Stimulated activated CD4-positive, alpha-beta T cell treated with anti-CD3 and anti-CD28 coated beads, Interleukin-1b, Interleukin-23, amount 100 ng/mL, for 1 hour (primary cell): ENCODE measurements around the gene LRCH4.
A peak's percentile ranks its signal among the peaks of the same experiment; 100 is the strongest.

ENCODE experiments used
- DNase-seq, 2 donors: peaks; one replicate each; pipeline ENCODE4 v3.0.0-alpha.2; 2020; ENCODE audit warnings: low read depth in 2 of 2

The LRCH4 gene, protein sequence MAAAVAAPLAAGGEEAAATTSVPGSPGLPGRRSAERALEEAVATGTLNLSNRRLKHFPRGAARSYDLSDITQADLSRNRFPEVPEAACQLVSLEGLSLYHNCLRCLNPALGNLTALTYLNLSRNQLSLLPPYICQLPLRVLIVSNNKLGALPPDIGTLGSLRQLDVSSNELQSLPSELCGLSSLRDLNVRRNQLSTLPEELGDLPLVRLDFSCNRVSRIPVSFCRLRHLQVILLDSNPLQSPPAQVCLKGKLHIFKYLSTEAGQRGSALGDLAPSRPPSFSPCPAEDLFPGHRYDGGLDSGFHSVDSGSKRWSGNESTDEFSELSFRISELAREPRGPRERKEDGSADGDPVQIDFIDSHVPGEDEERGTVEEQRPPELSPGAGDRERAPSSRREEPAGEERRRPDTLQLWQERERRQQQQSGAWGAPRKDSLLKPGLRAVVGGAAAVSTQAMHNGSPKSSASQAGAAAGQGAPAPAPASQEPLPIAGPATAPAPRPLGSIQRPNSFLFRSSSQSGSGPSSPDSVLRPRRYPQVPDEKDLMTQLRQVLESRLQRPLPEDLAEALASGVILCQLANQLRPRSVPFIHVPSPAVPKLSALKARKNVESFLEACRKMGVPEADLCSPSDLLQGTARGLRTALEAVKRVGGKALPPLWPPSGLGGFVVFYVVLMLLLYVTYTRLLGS

GRCh38 chr7:100585511-100586265, at the start of gene LRCH4:
Gene LRCH4, minus strand, starts transcription at chr7:100586129. Its CDS starts 29 bp downstream, at chr7:100586100.
- no peak for DNase-seq

DNA sequence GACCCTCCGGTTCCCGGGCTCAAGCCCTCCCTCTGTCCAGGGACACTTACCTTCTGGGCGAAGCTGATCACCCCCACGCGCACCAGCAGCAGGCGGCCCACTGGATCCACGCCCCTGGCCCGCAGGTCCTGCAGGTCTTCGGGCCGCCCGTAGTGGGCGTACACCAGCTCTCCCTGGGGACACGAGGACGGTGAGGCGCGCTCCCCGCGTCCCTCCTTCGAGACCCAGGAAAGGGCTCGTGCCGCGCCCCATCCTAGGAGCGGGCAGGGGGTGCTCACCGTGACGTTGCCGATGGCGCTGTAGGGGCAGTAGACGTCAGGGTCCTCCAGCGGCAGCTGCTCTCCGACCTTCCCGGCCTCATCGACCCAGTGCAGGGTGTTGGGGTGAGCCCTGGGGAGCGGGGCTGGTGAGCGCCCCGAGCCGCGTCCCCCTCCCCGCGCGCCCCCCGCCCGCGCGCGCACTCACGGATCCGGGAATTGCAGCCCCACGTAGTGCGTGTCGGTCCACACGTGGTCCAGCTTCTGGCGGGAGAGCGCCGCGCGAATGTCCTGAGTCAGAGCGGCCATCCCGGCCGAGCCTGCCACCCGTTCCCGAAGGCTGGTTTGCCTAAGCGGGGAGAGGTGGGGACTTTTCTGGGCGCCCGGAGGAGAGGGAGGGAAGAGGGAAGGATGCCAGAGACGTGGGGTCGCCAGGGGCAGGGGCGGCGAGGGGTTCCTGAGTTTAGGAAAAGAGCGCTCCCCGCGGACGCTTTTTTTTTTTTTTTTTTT, 47.2 kb upstream of the LRCH4 start:
- peak in 1 of 2 donors; percentile 31 for DNase-seq

GRCh38 chr7:100630066-100630465, 44.1 kb upstream of the LRCH4 start:
- no peak for DNase-seq

GRCh38 chr7:100629117-100629716, 43.3 kb upstream of the LRCH4 start:
- DNase-seq, result no peak

DNA sequence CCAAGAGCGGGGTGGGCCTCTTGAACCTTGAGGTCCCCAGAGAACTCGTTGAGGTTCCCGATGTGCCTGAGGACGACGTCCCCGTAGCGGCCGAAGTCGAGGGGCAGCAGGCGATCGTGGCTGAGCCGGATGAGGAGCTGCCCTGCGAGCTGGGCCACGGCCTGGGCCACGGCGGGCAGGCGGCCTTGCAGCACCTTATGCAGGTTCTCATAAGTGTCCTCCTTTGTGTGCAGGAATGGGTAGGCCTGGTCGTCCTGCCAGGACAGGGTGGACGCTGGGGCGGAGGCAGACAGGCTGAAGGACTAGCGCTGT, 41.3 kb upstream of the LRCH4 start:
- no peak for DNase-seq

GRCh38 chr7:100626530-100627237, 40.8 kb upstream of the LRCH4 start:
- peak; percentile 76 to 83 for DNase-seq

GRCh38 chr7:100626055-100626454, 40.1 kb upstream of the LRCH4 start:
- DNase-seq, result no peak

- no peak for DNase-seq
Observed at GRCh38 chr7:100623951-100624824, 38.3 kb upstream of the LRCH4 start.

DNA sequence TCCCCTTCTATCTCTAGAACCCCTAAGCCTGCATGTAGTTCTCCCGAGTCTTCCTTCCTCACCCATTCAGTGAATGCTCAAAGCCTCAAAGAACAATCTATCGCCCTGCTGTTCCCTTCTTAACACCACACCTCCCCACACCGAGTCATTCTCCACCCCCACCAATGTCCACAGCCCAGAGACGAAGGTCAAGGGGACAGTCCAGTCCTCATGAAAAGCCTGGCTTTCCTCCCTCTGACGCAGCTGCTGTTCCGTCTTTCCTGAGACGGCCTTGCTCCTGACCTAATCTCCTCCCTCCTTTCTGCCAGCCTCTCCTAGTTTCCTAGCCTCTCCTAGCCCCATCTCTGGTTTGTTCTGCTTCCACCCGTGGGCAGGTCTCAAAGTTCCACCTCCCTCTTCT, 35.6 kb upstream of the LRCH4 start:
- DNase-seq, result no peak

DNA sequence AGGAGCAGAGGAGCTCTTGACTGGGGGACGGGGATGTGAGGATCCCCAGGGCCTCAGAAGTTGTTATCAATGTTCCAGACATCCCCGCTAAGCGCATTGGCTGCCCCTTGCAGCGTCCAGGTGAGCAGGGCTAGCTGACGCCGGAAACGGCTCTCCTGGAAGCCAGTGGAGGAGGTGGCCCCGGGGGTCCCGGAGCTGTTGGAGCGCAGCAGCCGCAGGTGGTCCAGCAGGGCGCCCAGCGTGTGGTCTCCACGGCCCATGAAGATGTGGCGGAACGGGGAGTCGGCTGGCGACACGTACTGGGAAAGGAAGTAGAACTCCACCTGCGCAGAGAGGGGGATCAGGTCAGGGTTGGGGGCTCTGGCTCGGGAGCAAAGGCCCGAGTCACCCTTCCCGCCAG, 34.9 kb upstream of the LRCH4 start:
- no peak for DNase-seq

- DNase-seq, result no peak
Observed at GRCh38 chr7:100620239-100620638, 34.3 kb upstream of the LRCH4 start.

GRCh38 chr7:100614308-100614861, 28.5 kb upstream of the LRCH4 start:
- no peak for DNase-seq

- no peak for DNase-seq
Observed at GRCh38 chr7:100613412-100614175, 27.7 kb upstream of the LRCH4 start.

DNA sequence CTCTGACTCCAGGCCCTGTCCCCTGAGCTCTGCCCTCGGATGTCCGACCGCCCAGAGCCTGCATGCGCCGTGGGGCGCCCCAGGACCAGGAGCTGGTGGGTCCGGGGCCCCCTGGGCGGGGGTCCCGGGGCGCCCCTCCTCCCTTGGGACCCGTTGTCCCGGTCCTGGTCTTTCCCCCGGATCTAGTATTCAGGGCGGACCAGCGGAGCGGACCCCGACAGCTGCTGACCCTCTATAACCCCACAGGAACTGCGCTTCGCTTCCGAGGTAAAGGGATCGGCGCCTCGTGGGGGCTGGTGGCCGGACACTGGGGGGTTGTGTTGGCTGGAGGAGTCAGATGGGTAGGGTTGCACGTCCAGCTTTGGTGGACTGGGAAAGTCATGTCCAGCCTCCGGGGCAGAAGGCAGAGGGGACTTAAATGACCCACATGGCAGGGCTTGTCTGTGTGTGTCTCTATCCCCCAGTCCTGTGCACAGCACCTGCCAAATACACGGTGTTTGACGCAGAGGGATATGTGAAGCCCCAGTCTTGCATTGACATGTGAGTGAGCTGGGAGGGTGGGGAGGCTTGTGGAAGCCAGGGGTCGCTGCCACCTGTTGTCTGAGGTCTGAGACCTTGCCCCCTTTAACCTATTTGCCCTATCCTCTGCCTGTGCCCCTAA, 26.9 kb upstream of the LRCH4 start:
- no peak for DNase-seq

GRCh38 chr7:100611983-100612729, 26.2 kb upstream of the LRCH4 start, which contains the start of gene MOSPD3:
Gene MOSPD3, plus strand, starts transcription at chr7:100612540. Its CDS starts 252 bp downstream, at chr7:100612792.
- DNase-seq, result peak; percentile 90 to 97

DNA sequence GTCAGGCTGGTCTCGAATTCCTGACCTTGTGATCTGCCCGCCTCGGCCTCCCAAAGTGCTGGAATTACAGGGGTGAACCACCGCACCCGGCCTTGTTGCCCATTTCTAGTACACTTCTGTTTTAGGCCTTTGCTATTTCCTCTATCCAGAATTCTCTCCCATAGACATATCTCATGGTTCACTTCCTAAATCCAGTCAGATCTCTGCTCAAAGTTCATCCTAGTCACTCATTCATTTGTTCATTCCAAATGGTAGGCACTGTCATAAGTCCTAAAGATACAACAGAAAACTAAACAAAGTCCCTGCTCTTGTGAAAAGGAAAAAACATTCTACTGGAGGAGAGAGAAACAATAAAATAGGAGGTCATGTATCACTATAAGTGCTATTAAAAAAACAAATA, 24.0 kb upstream of the LRCH4 start:
- DNase-seq, result no peak

GRCh38 chr7:100607111-100607510, 21.2 kb upstream of the LRCH4 start:
- no peak for DNase-seq
